ENCODE results near the gene MFNG.

The MFNG gene

GRCh38 chr22:37425369-37425768 lies 60.8 kb downstream of the MFNG start:
- DNase-seq (ENCODE audit: low read depth): no peak

GRCh38 chr22:37423283-37423682 lies 62.9 kb downstream of the MFNG start:
- DNase-seq (ENCODE audit: low read depth): no peak

GRCh38 chr22:37421468-37421877 lies 64.7 kb downstream of the MFNG start:
- DNase-seq (ENCODE audit: low read depth): no peak

GRCh38 chr22:37420686-37421467 lies 65.3 kb downstream of the MFNG start:
- DNase-seq (ENCODE audit: low read depth): no peak

- DNase-seq (ENCODE audit: low read depth): no peak
Observed at GRCh38 chr22:37419969-37420685, 66.1 kb downstream of the MFNG start.

- no peak for DNase-seq (ENCODE audit: low read depth)
Observed at GRCh38 chr22:37419370-37419968, 66.7 kb downstream of the MFNG start.

All from amniotic epithelial cell (primary cell).